ENCODE results near the gene GPT2.

GPT2 gene

GRCh38 chr16:46972429-46973206 is 88.5 kb downstream of the GPT2 start:
- no peak for DNase-seq

GRCh38 chr16:46973207-46973995 is 89.2 kb downstream of the GPT2 start, which contains the start of gene DNAJA2:
Gene DNAJA2 (minus strand): TSS chr16:46973674. CDS start chr16:46973572, 102 bp downstream.
- DNase-seq = peak; percentile 40

- DNase-seq = no peak
Observed at GRCh38 chr16:46973996-46974324, 89.8 kb downstream of the GPT2 start.

GRCh38 chr16:46974352-46974751 is 90.2 kb downstream of the GPT2 start:
- DNase-seq = no peak

- no peak for DNase-seq
Observed at GRCh38 chr16:46975165-46975564, 91.0 kb downstream of the GPT2 start.

- no peak for DNase-seq
Observed at GRCh38 chr16:46975908-46976470, 91.8 kb downstream of the GPT2 start.

GRCh38 chr16:46976550-46976949 is 92.4 kb downstream of the GPT2 start:
- DNase-seq = no peak

Data from NCI-H1694 (cell line).